ENCODE measurements around the gene TMPRSS9.

TMPRSS9 gene

DNA sequence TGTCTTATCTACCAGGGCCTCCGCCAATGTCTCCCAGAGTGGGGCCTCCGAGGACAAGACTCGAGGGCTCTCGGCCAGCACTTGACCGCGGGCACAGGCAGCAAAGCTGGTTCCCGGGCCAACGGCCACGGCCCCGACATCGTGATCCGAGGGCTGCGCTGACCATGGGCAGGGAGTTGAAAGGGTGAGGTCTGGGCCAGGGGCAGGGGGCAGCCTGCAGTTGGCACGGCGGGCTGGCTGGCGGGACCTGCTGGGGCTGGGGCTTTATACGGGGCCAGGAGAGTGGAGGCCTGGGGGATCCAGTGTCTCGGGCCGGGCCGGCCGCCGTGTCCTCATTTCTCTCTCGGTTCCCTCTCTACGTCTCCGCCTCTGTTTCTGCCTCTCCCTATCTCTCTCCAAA lies 42.3 kb upstream of the TMPRSS9 start:
- TF ChIP-seq, protein P1, sequence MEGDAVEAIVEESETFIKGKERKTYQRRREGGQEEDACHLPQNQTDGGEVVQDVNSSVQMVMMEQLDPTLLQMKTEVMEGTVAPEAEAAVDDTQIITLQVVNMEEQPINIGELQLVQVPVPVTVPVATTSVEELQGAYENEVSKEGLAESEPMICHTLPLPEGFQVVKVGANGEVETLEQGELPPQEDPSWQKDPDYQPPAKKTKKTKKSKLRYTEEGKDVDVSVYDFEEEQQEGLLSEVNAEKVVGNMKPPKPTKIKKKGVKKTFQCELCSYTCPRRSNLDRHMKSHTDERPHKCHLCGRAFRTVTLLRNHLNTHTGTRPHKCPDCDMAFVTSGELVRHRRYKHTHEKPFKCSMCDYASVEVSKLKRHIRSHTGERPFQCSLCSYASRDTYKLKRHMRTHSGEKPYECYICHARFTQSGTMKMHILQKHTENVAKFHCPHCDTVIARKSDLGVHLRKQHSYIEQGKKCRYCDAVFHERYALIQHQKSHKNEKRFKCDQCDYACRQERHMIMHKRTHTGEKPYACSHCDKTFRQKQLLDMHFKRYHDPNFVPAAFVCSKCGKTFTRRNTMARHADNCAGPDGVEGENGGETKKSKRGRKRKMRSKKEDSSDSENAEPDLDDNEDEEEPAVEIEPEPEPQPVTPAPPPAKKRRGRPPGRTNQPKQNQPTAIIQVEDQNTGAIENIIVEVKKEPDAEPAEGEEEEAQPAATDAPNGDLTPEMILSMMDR (IDR thresholded peaks at IDR 0.05; ENCODE audit: extremely low read depth, missing control alignments), result no peak
- no peak for DNase-seq (ENCODE audit: low spot score)

DNA sequence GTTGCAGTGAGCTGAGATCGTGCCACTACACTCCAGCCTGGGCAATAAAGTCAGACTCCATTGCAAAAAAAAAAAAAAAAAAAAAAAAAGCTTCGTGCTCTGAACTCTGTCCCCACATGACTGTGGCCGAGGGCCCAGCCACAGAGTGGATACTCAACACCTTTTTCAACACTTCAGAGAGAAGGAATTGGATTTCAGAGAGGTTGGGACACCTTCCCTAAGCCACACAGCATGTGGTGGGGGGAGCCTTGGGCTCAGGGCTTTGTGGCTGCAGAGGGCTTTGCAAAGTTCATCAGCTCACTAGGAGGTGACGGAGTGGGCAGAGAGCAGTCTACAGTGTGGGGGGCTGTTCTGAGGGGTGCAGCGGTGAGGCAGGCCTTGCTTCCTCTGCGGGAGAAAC lies 41.1 kb upstream of the TMPRSS9 start:
- TF ChIP-seq, protein P1 (IDR thresholded peaks at IDR 0.05; ENCODE audit: extremely low read depth, missing control alignments), result no peak
- DNase-seq (ENCODE audit: low spot score), result no peak

DNA sequence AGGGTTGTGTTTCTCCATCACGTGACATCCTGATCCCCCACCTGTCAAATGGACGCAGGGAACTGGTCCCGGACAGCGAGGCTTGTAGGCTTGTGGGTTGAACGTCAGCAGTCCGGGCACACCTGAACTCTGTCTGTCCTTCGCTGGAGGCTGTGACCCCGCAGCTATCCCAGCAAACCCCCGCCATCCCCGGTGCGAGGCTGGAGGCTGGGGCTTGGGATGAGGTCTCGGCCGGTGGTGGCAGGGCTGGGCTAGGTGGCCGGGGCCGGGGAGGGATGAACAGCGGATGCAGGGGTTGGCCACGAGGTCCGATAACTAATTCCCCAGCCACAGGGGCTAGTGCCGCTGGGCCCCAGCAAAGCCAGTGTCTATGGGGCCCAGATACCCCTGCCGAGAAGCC lies 40.5 kb upstream of the TMPRSS9 start:
- TF ChIP-seq, protein P1 (IDR thresholded peaks at IDR 0.05; ENCODE audit: extremely low read depth, missing control alignments), result no peak

DNA sequence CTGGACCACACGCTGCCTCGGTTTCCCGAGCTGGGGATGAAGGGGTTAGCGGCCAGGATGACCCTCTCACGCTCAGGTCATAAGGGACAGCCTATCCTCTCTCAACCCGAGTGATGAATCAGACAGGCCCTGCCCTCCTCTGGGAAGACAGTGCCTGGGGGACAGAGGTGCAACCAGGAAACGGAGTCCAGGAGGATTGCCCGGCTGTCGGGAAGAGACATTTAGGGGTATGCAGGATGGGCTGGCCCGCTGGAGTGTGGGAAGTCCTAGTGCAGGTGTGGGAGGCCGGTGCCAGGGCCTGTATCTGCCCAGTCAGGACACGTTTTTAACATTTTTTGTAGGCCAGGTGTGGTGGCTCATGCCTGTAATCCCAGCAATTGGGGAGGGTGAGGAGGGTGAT lies 40.0 kb upstream of the TMPRSS9 start:
- TF ChIP-seq, protein P1 (IDR thresholded peaks at IDR 0.05; ENCODE audit: extremely low read depth, missing control alignments), result no peak
- no peak for DNase-seq (ENCODE audit: low spot score)

More for the DNA sequence above, 40.5 kb upstream of the TMPRSS9 start:
- DNase-seq (ENCODE audit: low spot score), result no peak

DNA sequence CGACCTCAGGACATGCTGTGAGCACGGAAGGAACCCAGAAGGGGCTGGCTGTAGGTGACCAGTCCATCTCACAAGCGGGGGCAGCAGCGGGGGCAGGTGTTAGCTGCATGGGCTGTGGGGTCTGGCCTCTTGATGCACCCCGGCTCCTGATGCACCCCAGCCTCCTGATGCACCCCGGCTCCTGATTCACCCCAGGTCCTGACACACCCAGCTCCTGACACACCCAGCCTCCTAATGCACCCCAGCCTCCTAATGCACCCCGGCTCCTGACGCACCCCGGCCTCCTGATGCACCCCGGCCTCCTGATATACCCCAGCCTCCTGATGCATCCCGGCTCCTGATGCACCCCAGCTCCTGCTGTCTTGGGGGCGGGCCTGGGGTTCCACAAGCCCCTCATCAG lies 39.1 kb upstream of the TMPRSS9 start:
- DNase-seq (ENCODE audit: low spot score), result no peak
- TF ChIP-seq, protein P1 (IDR thresholded peaks at IDR 0.05; ENCODE audit: extremely low read depth, missing control alignments), result no peak

DNA sequence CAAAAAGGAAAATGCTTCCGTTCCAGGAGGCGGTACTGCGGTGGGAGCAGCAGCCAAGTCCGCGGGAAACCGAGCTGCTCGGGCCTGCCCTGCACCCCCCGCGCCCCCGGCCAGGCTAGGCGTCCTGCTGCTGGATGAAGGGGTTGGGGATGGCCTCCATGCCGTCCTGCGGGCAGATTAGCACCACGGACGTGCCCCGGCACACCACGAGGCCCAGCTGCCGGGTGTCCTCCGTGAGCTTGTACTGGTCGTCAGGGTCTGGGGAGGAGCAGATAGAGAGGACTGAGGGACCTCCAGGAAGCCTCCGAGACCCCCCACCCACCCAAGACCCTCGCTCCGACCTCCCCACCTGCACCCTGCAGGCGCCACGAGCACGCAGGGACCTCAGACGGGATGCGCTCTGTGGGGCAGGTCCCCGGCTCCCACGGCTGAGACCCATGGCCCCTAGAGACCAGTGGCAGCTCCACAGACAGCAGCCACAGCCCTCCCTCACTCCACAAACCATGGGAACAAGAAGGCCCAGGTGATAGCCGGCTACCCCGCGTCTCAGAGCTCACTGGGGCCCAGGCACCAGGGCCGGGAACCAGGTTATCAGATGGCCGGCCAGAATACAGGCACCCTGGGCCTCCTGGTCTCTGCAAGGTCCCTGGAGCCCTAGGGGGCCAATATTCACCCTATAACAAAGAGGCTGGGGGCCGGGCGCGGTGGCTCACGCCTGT lies 38.3 kb upstream of the TMPRSS9 start:
- no peak for DNase-seq (ENCODE audit: low spot score)
- TF ChIP-seq, protein P1 (IDR thresholded peaks at IDR 0.05; ENCODE audit: extremely low read depth, missing control alignments), result no peak

DNA sequence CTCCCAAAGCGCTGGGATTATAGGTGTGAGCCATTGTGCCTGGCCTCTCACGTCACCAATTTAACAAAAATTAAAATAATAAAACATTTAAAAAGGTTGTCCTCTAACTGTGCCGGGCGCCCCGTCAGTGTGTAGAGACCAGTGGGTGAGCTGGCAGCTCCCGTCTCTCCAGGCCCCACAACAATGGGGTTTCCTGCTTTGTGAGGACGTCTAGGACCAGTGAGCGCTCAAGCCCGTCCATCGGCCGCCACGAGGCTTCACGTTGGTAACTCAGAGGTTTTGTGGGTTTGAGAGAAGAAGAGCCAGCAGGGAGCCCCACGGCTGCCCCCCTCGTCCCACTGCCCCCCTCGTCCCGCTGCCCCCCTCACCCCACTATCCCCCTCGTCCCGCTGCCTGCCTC lies 36.4 kb upstream of the TMPRSS9 start:
- DNase-seq (ENCODE audit: low spot score), result no peak
- TF ChIP-seq, protein P1 (IDR thresholded peaks at IDR 0.05; ENCODE audit: extremely low read depth, missing control alignments), result no peak
